ENCODE results near the gene TMEM14C.
"Not testable (repeated sequence)": the region's sequence is repeated elsewhere in the genome, so short reads cannot be mapped to it uniquely, and the experiment has no call there.

Gene TMEM14C
- 13.7 to 24.1 (median 18.1) reads per million in 4 experiments for total RNA-seq

- DNase-seq, result peak; percentile 57
Measured at GRCh38 chr6:10722820-10723566, at the start of gene TMEM14C. TMEM14C (plus strand) TSS chr6:10723070; CDS start chr6:10724614, 1,544 bp downstream.

DNA sequence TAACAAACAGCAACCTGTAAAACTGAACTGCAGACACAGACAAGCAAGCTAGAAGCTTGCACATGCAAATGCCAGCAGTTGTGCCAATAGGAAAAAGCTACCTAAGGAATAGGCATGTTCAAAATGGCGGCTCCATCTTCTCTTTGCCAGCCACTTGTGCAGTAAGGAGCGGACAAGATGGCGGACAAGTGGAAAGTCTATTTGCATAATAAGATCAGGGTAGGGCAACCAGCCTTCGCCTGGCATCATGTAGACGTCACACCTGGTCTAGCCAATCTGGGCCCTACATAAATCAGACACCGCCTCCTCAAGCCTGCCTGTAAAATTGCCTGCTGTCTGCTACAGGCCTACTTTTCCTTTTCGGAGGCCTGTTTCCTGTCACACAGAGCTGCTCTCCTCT is 46.5 kb upstream of the TMEM14C start:
- no peak for DNase-seq

DNA sequence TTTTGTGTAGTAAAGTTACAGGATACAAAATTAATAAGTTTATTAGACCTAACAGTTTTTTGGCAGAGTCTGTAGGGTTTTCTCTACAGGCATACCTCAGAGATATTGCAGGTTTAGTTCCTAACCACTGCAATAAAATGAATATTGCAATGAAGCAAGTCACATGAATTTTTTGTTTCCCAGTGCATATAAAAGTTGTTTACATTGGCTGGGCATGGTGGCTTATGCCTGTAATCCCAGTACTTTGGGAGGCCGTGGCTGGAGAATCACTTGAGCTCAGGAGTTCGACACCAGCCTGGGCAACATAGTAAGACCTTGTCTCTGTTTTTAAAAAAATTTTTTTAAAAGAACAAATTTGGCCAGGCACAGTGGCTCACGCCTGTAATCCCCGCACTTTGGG is 44.4 kb upstream of the TMEM14C start:
- DNase-seq, result no peak

DNA sequence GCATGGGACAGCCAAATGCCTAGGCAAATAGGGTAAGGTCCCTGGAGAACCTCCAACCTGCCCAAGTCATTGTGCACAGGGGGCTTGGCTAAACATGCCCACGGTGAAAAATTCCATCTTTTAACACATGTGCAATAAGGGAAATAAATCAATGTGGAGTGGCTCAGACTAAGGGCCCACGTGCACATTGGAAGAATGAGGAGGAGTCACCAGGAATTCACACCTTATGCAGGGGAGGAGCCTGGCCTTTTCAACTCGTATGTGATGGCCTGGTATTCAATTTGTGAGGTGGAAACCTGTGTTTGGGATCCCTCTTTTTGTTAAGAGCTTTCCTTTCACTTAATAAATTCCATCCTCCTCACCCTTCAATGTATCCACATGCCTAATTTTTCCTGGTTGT is 41.1 kb upstream of the TMEM14C start:
- DNase-seq, result no peak

DNA sequence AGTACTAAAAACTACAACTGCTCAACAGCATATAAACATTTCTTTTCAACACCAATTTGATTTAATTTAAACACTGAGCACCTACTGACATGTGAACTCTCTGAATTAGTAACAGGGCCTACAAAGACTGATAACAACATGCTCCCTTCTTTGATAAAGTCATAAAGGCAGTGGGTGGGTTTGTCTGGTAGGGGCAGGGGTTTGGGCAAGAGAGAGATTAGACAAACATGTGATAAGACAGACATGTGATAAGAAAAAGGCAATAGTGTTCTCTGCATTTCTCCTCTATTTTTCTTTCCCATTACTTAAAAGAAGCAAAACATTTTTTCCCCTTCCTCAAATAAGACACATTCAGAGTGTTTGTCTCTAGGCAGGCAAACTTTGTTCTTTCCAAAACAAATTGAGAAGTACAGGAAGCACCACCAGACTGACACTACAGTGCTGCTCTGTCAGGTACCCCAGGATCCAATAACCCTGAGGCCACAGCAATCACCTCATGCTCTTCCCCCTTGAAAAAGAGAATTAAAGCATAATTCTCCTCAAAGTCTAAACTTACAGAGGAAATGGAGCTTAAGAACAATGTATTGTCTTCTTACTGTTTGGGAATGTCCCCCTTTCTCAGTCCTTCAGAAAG is 40.4 kb upstream of the TMEM14C start:
- no peak for DNase-seq

DNA sequence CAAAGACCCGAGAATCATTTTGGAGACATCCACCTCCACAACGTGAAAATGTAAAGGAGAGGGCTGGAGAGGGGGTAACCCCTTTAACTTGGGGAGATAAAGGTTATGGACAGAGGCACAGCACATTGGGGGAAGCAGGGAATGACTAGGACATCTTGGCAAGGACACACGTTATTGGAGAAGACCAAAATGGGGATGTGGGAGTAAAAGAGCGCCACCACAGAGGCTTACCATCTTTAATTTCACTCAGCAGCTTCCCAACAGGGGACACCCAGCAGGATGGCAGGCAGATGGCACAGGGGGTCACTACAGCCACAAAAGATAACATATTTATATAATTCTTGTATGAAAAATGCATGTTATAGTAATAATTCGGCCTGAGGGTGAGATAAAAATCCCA is 38.3 kb upstream of the TMEM14C start:
- no peak for DNase-seq

- DNase-seq, result no peak
Measured at GRCh38 chr6:10685092-10685915, 37.6 kb upstream of the TMEM14C start.

DNA sequence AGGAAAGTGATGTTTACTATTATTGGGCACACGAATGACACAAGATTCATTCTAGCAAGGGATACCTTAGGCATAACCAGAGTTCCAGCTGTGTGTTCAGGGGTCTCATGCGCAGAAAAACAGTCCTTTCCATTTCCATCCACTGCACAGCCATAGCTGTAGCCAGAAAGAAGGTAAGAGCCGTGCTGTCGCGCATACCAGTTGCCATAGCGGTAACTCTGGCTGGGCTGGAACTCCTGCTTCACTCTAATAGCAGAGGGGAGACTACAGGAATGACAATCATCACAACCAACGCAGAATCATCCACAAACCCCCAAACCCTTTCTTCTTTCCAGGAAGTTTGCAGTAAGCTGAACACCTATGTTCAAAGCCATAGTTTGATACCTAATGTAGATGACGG is 36.0 kb upstream of the TMEM14C start:
- DNase-seq, result no peak

DNA sequence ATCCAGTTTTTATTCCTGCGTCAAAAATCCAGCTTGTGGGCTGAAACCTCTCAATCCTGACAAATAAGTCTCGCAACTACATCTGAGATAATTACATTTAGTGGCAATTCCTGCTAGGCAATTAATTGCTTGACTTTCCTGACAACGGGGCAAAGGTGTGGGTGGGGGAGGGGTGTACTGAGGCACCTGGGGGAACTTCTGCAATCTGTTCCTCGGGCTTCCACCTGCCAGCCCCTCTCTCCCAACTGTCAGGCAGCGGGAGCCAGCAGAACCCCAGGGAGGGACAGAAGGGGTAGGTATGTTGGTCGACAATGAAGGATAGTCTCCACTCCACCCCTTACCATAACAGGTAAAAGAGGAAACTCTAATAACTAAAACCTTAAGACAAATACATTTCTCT is 35.3 kb upstream of the TMEM14C start:
- DNase-seq, result no peak

DNA sequence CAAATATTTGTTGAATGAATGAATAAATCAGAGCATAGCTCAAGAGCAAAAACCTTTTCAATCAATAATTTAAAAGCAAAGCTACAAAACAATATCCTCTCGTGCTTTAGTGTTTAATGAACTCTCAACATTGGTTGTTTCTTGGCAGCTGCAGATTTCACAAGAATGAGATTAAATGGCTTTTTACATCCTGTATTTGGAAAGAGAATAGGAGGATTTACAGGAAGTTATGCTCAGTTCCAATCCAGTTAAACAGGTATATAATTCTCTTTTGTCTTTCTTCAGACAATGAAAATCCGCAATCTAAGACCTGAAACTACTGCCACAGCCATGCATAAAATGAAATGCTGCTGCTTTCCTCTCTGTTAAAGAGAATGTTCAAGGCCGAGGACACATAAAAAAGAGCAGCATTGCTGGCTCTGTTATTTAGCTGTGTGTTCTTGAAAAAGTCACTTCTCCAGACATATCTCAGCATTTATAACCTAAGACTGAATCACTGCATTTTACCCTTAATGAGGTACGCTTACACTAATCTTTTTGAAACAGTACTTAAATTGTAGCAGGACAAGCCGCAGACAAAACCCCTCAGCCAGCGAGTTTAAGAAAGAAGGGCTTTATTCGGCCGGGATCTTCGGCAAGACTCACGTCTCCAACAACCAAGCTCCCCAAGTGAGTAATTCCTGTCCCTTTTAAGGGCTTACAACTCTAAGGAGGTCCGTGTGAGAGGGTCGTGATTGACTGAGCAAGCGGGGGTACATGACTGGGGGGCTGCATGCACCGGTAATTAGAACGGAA is 32.0 kb upstream of the TMEM14C start:
- DNase-seq, result no peak

- DNase-seq, result no peak
Measured at GRCh38 chr6:10692965-10693538, 29.8 kb upstream of the TMEM14C start.

DNA sequence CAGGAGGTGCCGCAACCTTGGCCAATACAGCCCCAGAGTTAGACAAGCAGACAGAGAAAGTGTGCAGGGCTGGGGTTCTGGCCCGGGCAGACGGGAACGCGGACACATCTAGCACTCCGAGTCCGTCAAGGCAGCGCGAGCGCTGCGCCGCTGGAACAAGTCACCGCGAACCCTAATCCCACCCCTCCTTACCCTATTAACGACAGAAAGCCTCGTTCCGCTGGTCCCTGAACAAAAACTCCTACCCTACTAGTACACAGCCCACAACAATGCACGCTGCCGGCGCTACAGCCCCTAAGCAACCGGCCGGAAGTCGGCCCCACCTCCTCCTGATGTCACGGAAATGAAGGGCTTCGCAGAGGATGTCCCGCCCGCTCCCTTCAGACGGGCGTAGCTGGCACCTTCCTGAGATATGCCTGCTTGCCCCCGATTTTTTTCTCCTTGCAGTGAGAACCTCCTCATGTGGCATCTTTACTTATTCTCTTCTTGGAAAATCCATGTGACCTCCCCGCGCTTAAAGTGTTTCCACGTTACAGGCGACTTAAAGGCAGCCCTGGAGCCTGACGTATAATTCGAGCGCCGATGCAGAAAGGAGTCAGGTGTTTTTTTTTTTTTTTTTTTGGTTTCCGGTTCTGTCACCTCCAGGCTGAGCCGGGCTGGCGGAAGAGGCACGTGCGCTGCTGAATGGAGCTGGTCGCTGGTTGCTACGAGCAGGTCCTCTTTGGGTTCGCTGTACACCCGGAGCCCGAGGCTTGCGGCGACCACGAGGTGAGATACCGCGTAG is 28.4 kb upstream of the TMEM14C start, which contains the start of the genes C6orf52 and PAK1IP1:
TSS of gene C6orf52 (minus strand) at position 315 of the 784 bp plus-strand sequence. CDS start 7,066 bp downstream, outside the sequence.
TSS of gene PAK1IP1 (plus strand) at position 671 of the 784 bp plus-strand sequence. CDS start at position 685, 14 bp downstream.
- peak; percentile 88 for DNase-seq

GRCh38 chr6:10695086-10695657 is 27.7 kb upstream of the TMEM14C start:
- DNase-seq, result no peak

DNA sequence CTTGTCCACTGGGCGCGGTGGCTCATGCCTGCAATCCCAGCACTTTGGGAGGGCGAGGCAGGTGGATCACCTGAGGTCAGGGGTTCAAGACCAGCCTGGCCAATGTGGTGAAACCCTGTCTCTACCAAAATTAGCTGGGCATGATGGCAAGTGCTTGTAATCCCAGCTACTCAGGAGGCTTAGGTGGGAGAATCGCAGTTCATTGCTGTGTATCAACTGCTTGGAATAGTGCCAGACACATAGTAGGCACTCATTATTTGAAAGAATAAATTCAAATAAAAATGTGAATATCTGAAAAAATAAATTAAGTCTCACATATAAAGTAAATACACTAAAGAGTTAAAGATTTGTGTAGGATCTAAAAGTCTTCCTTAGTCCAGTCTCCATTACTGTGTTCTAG is 26.2 kb upstream of the TMEM14C start:
- DNase-seq, result no peak

GRCh38 chr6:10713962-10714361 is 8.9 kb upstream of the TMEM14C start:
- DNase-seq, result no peak

GRCh38 chr6:10719296-10719963 is 3.4 kb upstream of the TMEM14C start:
- DNase-seq, result peak; percentile 39

GRCh38 chr6:10719964-10720264 is 3.0 kb upstream of the TMEM14C start:
- DNase-seq, result no peak

- DNase-seq, result peak; percentile 42
Measured at GRCh38 chr6:10720265-10720959, 2.5 kb upstream of the TMEM14C start.

DNA sequence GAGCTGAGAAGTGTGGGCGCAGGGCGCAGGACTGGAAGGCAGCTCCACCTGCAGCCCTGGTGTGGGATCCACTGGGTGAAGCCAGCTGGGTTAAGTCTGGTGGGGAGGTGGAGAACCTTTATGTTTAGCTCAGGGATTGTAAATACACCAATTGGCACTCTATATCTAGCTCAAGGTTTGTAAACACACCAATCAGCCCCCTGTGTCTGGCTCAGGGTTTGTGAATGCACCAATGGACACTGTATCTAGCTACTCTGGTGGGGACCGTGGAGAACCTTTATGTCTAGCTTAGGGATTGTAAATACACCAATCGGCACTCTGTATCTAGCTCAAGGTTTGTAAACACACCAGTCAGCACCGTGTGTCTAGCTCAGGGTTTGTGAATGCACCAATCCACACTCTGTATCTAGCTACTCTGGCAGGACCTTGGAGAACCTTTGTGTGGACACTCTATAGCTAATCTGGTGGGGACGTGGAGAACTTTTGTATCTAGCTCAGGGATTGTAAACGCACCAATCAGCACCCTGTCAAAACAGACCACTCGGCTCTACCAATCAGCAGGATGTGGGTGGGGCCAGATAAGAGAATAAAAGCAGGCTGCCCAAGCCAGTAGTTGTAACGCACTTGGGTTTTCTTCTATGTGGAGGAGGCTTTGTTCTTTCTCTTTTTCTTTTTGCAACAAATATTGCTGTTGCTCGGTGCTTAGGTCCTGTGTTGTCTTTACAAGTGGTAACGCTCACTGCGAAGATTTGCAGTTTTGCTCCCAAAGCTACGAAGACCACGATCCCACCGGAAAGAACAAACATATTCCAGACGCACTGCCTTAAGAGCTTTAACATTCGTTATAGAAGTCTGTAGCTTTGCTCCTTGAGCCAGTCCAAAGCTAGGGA is 1.7 kb upstream of the TMEM14C start:
- DNase-seq, result not testable (repeated sequence)
